Glutamatergic neuron (in vitro differentiated cells): ENCODE data around the gene ADAMTS6. TPM values are rescaled to one million over a fixed set of nuclear protein-coding genes. Genes with fewer than 3 reads are reported as not detected.

Experiments
- DNase-seq: peaks from one replicate; pipeline ENCODE4 v3.0.0; 2022
- H3K27ac Mint-ChIP-seq: one replicate; pipeline ENCODE4 v1.8.0; 2020; ENCODE audit warnings: mild to moderate bottlenecking, mixed read lengths, inconsistent platforms; ENCODE audit not compliant: unreplicated experiment
- H3K27me3 Mint-ChIP-seq: one replicate; pipeline ENCODE4 v1.8.0; 2020; ENCODE audit warnings: mild to moderate bottlenecking, moderate library complexity, mixed read lengths, inconsistent platforms; ENCODE audit not compliant: unreplicated experiment
- H3K36me3 Mint-ChIP-seq: one replicate; pipeline ENCODE4 v1.8.0; 2020; ENCODE audit warnings: mild to moderate bottlenecking, mixed read lengths, inconsistent platforms; ENCODE audit not compliant: unreplicated experiment
- H3K4me1 Mint-ChIP-seq: one replicate; pipeline ENCODE4 v1.8.0; 2020; ENCODE audit warnings: mild to moderate bottlenecking, low read depth, mixed read lengths, inconsistent platforms; ENCODE audit not compliant: unreplicated experiment
- H3K4me3 Mint-ChIP-seq: one replicate; pipeline ENCODE4 v1.8.0; 2020; ENCODE audit warnings: mild to moderate bottlenecking, mixed read lengths, inconsistent platforms; ENCODE audit not compliant: unreplicated experiment
- H3K9me3 Mint-ChIP-seq: one replicate; pipeline ENCODE4 v1.8.0; 2020; ENCODE audit warnings: mild to moderate bottlenecking, moderate library complexity, mixed read lengths, inconsistent platforms; ENCODE audit not compliant: unreplicated experiment
- CTCF ChIP-seq: fragments of 200-600 bp; sonication (generic); IDR thresholded peaks from one replicate; pipeline ENCODE4 v1.5.0; 2021; ENCODE audit not compliant: partially characterized antibody, unreplicated experiment
- total RNA-seq: library from RNA; stranded (reverse); fragmentation: NEBNext Ultra II Directional; extraction: Animal tissue kit (Norgen Biotek cat#: 25700); gene quantifications from one replicate; pipeline ENCODE4 v1.2.1, GENCODE V29; 2021; ENCODE audit not compliant: unreplicated experiment

The ADAMTS6 gene
- total RNA-seq, 1 donor from 2014 or later = 2.1 TPM

GRCh38 chr5:65157906-65158603 is 323.7 kb downstream of the ADAMTS6 start:
- Mint-ChIP-seq H3K27me3 (no peaks in the 10 kb centered on the region), H3K27ac (no peak overlapping the region), H3K9me3 (no peaks in the 10 kb centered on the region), H3K4me1 (no peaks in the 10 kb centered on the region), H3K36me3 (no peaks in the 10 kb centered on the region), H3K4me3 (no peak overlapping the region)
- TF ChIP-seq CTCF = no peak
- DNase-seq = no peak

- no peak overlapping the region for H3K27ac Mint-ChIP-seq
- no peaks in the 10 kb centered on the region for H3K4me1 Mint-ChIP-seq
- DNase-seq = no peak
- no peaks in the 10 kb centered on the region for H3K27me3 Mint-ChIP-seq
- no peaks in the 10 kb centered on the region for H3K9me3 Mint-ChIP-seq
- no peaks in the 10 kb centered on the region for H3K36me3 Mint-ChIP-seq
- no peak overlapping the region for H3K4me3 Mint-ChIP-seq
- no peak for TF ChIP-seq CTCF
Measured at GRCh38 chr5:65156933-65157332, 324.8 kb downstream of the ADAMTS6 start.

GRCh38 chr5:65152131-65152530 is 329.6 kb downstream of the ADAMTS6 start:
- Mint-ChIP-seq H3K27me3 (no peaks in the 10 kb centered on the region), H3K4me1 (no peaks in the 10 kb centered on the region), H3K9me3 (no peaks in the 10 kb centered on the region), H3K36me3 (no peaks in the 10 kb centered on the region), H3K4me3 (no peak overlapping the region), H3K27ac (no peak overlapping the region)
- DNase-seq = no peak
- TF ChIP-seq CTCF = no peak

- H3K4me1 Mint-ChIP-seq = no peaks in the 10 kb centered on the region
- no peaks in the 10 kb centered on the region for H3K27me3 Mint-ChIP-seq
- no peaks in the 10 kb centered on the region for H3K9me3 Mint-ChIP-seq
- TF ChIP-seq CTCF = no peak
- no peaks in the 10 kb centered on the region for H3K36me3 Mint-ChIP-seq
- no peak overlapping the region for H3K4me3 Mint-ChIP-seq
- DNase-seq = no peak
- H3K27ac Mint-ChIP-seq = no peak overlapping the region
Measured at GRCh38 chr5:65151614-65152013, 330.1 kb downstream of the ADAMTS6 start.

- H3K36me3 Mint-ChIP-seq = no peaks in the 10 kb centered on the region
- no peak overlapping the region for H3K4me3 Mint-ChIP-seq
- no peak for DNase-seq
- H3K4me1 Mint-ChIP-seq = no peaks in the 10 kb centered on the region
- TF ChIP-seq CTCF = no peak
- H3K27ac Mint-ChIP-seq = no peak overlapping the region
- H3K9me3 Mint-ChIP-seq = no peaks in the 10 kb centered on the region
- H3K27me3 Mint-ChIP-seq = no peaks in the 10 kb centered on the region
Measured at GRCh38 chr5:65150599-65151304, 331.0 kb downstream of the ADAMTS6 start.
